Cardiac fibroblast (primary cell): ENCODE results near the gene BCAR3.
A peak's percentile ranks its signal among the peaks of the same experiment; 100 is the strongest.

Experiments
- DNase-seq, 2 donors: peaks; one replicate each; pipeline versions ENCODE4 v3.0.0 to v3.0.0-alpha.2; 2010; ENCODE audit warnings: low read depth in 2 of 2
- H3K4me3 ChIP-seq, 2 donors: replicated peaks in 1 of 2; 1 replicate in 1 of 2; 2 replicates in 1 of 2; pipeline ENCODE4 v1.5.1; 2011; ENCODE audit warnings: low read depth in 2 of 2, low read length in 2 of 2, mild to moderate bottlenecking in 2 of 2, moderate library complexity in 1 of 2
- CTCF ChIP-seq: IDR thresholded peaks from one replicate; pipeline ENCODE4 v1.5.1; 2011; ENCODE audit warnings: low read depth, mild to moderate bottlenecking, low read length, inconsistent platforms

BCAR3 gene

GRCh38 chr1:93567255-93567918 lies 114.2 kb downstream of the BCAR3 start:
- peak; percentile 95 to 97 for DNase-seq
- no peak for TF ChIP-seq CTCF
- H3K4me3 ChIP-seq, result no peak overlapping the region

- TF ChIP-seq CTCF, result no peak
- no peak overlapping the region for H3K4me3 ChIP-seq
- DNase-seq, result peak in 1 of 2 donors; percentile 72
These were observed 115.4 kb downstream of the BCAR3 start for GRCh38 chr1:93566227-93566626.

- no peak overlapping the region for H3K4me3 ChIP-seq
- no peak for TF ChIP-seq CTCF
- peak; percentile 59 to 90 for DNase-seq
These were observed 116.0 kb downstream of the BCAR3 start for GRCh38 chr1:93565496-93566206.

GRCh38 chr1:93559695-93560094 lies 121.9 kb downstream of the BCAR3 start:
- no peak overlapping the region for H3K4me3 ChIP-seq
- no peak for TF ChIP-seq CTCF
- no peak for DNase-seq

GRCh38 chr1:93559045-93559444 lies 122.6 kb downstream of the BCAR3 start:
- TF ChIP-seq CTCF, result no peak
- H3K4me3 ChIP-seq, result no peak overlapping the region
- DNase-seq, result no peak

- no peak for TF ChIP-seq CTCF
- peak in 1 of 2 donors; percentile 9 for DNase-seq
- no peak overlapping the region for H3K4me3 ChIP-seq
These were observed 125.3 kb downstream of the BCAR3 start for GRCh38 chr1:93556291-93556690.
